H54 (cell line): ENCODE results near the gene MSX1.

Source experiments
- DNase-seq: peaks from one replicate; pipeline ENCODE4 v3.0.0; 2011; ENCODE audit warnings: low spot score, mixed read lengths; ENCODE audit not compliant: insufficient read length
- FAIRE-seq: peaks from 3 replicates; lab custom pipeline; 2011; peaks lifted over from hg19 to GRCh38; lab: Jason Lieb, UNC
- POLR2A ChIP-seq: IDR thresholded peaks from 2 replicates; pipeline ENCODE4 v1.6.1; 2011; ENCODE audit warnings: low read depth, mild to moderate bottlenecking, low read length

MSX1 gene

DNA sequence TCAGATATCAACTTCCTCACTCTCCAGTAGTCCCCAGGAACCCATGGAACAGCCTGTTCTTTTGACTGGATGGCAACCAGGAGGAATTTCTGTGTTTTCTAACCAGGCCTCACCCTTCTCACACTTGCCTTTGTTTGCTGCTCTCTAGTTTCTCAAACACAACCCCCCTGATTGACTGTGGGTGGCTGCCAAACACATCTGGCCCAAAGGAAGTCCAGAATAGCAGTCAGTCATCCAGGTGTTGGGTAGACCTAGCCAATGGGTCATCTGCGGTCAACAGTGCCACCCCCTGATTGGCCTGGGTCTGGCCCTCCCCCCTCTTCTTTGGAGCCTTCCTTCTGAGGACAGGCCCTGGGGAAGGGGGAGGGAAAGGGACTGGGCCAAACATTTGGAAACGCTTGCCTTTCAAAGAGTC, 53.7 kb downstream of the MSX1 start:
- no peak for FAIRE-seq

More for the DNA sequence above, 53.7 kb downstream of the MSX1 start:
- no peak for TF ChIP-seq POLR2A
- no peak for DNase-seq
